Measurements from ENCODE around the gene SMYD3. TPM values are rescaled to one million over a fixed set of nuclear protein-coding genes. Genes with fewer than 3 reads are reported as not detected.

Gene SMYD3
- polyA plus RNA-seq, 3 donors = 4.8 to 12.4 (median 7.1) TPM

Other genes starting within 250 kb of the SMYD3 start
- 10 to 100 TPM in 1 of 3 donors, 1 to 10 TPM in 2; 8.8 to 12.7 (median 9.6) TPM for gene TFB2M, start 59.0 kb upstream of the SMYD3 start, polyA plus RNA-seq
- gene CNST, start 59.2 kb upstream of the SMYD3 start, polyA plus RNA-seq = 1 to 10 TPM; 4.7 to 8.1 (median 5.2) TPM
- 10 to 100 TPM; 14.6 to 31.0 (median 19.8) TPM for gene SCCPDH, start 217.1 kb upstream of the SMYD3 start, polyA plus RNA-seq

Measured in adipose tissue (tissue), 3 donors.